Measurements from ENCODE around the gene SNRNP70. TPM values are rescaled to one million over a fixed set of nuclear protein-coding genes. Genes with fewer than 3 reads are reported as not detected.

The SNRNP70 gene
- polyA plus RNA-seq, 1 donor (not counting 4 experiments of a cell fraction or from before 2014, with no cell fraction given): 149 TPM

DNA sequence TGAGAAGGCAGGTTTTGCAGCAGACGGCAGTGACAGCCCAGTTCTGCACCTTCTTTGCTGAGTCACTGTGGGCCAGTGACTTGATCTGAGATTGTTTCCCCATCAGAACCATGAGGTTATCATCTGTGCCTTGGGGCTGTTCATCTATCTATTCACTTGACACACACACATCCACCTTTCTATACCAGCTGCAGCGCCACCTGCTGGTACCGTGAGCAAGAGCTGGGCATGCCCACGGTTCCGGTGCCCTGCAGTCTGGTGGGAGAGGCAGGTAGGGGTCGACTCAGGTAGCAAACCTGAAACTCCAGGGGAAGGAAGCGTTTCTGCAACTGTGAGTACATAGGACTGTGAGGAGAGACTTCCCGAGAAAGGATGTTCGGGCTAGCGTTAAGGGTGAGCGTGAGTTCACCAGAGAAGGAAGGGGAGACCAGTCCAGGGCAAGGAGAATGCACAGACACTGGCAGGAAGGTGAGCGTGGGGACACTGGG lies 21.4 kb downstream of the SNRNP70 start:
- Histone ChIP-seq H3K4me2 (ENCODE audit: control insufficient read depth, extremely low read depth, insufficient read depth, low read depth, low read length) (no peak overlapping the region), H3K9me3 (ENCODE audit: control insufficient read depth, low read depth, low read length) (no peaks in the 10 kb centered on the region), H3K36me3 (ENCODE audit: control insufficient read depth in 2 of 2, extremely low read depth in 1 of 2, insufficient read depth in 2 of 2, low read length in 2 of 2) (peaks cover 32 to 36% of the 10 kb centered on the region in 2 experiments), H3K9ac (ENCODE audit: control insufficient read depth, extremely low read depth, insufficient read depth, low read length) (no peak overlapping the region), H3K4me1 (ENCODE audit: control insufficient read depth, extremely low read depth, insufficient read depth, low read length) (peaks cover 2% of the 10 kb centered on the region), H3K27ac (ENCODE audit: control insufficient read depth, insufficient read depth, low read length) (no peak overlapping the region), H3K4me3 (ENCODE audit: control insufficient read depth in 2 of 3, extremely low read depth in 1 of 3, insufficient read depth in 2 of 3, low read depth in 1 of 3, low read length in 3 of 3) (no peak overlapping the region), H2AFZ (ENCODE audit: control insufficient read depth, low read length) (no peak overlapping the region), H4K20me1 (ENCODE audit: control insufficient read depth, extremely low read depth, insufficient read depth, low read length) (peaks cover 18% of the 10 kb centered on the region), H3K9me1 (ENCODE audit: control insufficient read depth, extremely low read depth, insufficient read depth, low read length) (no peaks in the 10 kb centered on the region), H3K79me2 (ENCODE audit: control insufficient read depth, insufficient read depth, low read length) (peaks cover 10% of the 10 kb centered on the region), H3K27me3 (ENCODE audit: control insufficient read depth, extremely low read depth, insufficient read depth, low read length) (no peaks in the 10 kb centered on the region)
- no peak for TF ChIP-seq EZH2 (IDR thresholded peaks at IDR 0.05; ENCODE audit: low read length)
- TF ChIP-seq, protein P1, sequence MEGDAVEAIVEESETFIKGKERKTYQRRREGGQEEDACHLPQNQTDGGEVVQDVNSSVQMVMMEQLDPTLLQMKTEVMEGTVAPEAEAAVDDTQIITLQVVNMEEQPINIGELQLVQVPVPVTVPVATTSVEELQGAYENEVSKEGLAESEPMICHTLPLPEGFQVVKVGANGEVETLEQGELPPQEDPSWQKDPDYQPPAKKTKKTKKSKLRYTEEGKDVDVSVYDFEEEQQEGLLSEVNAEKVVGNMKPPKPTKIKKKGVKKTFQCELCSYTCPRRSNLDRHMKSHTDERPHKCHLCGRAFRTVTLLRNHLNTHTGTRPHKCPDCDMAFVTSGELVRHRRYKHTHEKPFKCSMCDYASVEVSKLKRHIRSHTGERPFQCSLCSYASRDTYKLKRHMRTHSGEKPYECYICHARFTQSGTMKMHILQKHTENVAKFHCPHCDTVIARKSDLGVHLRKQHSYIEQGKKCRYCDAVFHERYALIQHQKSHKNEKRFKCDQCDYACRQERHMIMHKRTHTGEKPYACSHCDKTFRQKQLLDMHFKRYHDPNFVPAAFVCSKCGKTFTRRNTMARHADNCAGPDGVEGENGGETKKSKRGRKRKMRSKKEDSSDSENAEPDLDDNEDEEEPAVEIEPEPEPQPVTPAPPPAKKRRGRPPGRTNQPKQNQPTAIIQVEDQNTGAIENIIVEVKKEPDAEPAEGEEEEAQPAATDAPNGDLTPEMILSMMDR (optimal IDR thresholded peaks at IDR 0.05 in 1 of 3, IDR thresholded peaks at IDR 0.05 in 1 of 3, conservative IDR thresholded peaks at IDR 0.05 in 1 of 3; ENCODE audit: extremely low read depth in 1 of 3, insufficient read depth in 2 of 3, low read length in 3 of 3): peak; percentile 91 to 99 (median 98)
- dilution Hi-C loops (cut with MboI; ENCODE audit: extremely low pct_ligation_motif_present, low sequenced_read_pairs): no loop called here
- FAIRE-seq (peak; percentile 96), DNase-seq (ENCODE audit: low read depth, low spot score) (peak; percentile 71)

DNA sequence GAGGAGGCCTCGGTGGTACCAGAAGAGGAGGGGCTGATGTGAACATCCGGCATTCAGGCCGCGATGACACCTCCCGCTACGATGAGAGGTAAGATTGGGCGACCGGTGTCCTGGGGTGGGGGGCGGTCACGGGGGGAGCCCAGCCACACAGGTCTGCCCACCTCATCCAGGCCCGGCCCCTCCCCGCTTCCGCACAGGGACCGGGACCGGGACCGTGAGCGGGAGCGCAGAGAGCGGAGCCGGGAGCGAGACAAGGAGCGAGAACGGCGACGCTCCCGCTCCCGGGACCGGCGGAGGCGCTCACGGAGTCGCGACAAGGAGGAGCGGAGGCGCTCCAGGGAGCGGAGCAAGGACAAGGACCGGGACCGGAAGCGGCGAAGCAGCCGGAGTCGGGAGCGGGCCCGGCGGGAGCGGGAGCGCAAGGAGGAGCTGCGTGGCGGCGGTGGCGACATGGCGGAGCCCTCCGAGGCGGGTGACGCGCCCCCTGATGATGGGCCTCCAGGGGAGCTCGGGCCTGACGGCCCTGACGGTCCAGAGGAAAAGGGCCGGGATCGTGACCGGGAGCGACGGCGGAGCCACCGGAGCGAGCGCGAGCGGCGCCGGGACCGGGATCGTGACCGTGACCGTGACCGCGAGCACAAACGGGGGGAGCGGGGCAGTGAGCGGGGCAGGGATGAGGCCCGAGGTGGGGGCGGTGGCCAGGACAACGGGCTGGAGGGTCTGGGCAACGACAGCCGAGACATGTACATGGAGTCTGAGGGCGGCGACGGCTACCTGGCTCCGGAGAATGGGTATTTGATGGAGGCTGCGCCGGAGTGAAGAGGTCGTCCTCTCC lies 22.6 kb downstream of the SNRNP70 start:
- TF ChIP-seq, protein P1 (optimal IDR thresholded peaks at IDR 0.05 in 1 of 3, IDR thresholded peaks at IDR 0.05 in 1 of 3, conservative IDR thresholded peaks at IDR 0.05 in 1 of 3; ENCODE audit: extremely low read depth in 1 of 3, insufficient read depth in 2 of 3, low read length in 3 of 3): no peak
- no peak for TF ChIP-seq EZH2 (IDR thresholded peaks at IDR 0.05; ENCODE audit: low read length)
- Histone ChIP-seq H3K27ac (ENCODE audit: control insufficient read depth, insufficient read depth, low read length) (no peak overlapping the region), H3K4me2 (ENCODE audit: control insufficient read depth, extremely low read depth, insufficient read depth, low read depth, low read length) (no peak overlapping the region), H3K4me3 (ENCODE audit: control insufficient read depth in 2 of 3, extremely low read depth in 1 of 3, insufficient read depth in 2 of 3, low read depth in 1 of 3, low read length in 3 of 3) (no peak overlapping the region), H3K4me1 (ENCODE audit: control insufficient read depth, extremely low read depth, insufficient read depth, low read length) (peaks cover 2% of the 10 kb centered on the region), H3K27me3 (ENCODE audit: control insufficient read depth, extremely low read depth, insufficient read depth, low read length) (no peaks in the 10 kb centered on the region), H2AFZ (ENCODE audit: control insufficient read depth, low read length) (no peak overlapping the region), H3K9ac (ENCODE audit: control insufficient read depth, extremely low read depth, insufficient read depth, low read length) (no peak overlapping the region), H3K9me3 (ENCODE audit: control insufficient read depth, low read depth, low read length) (no peaks in the 10 kb centered on the region), H3K79me2 (ENCODE audit: control insufficient read depth, insufficient read depth, low read length) (peaks cover 8% of the 10 kb centered on the region), H4K20me1 (ENCODE audit: control insufficient read depth, extremely low read depth, insufficient read depth, low read length) (peaks cover 18% of the 10 kb centered on the region), H3K9me1 (ENCODE audit: control insufficient read depth, extremely low read depth, insufficient read depth, low read length) (no peaks in the 10 kb centered on the region), H3K36me3 (ENCODE audit: control insufficient read depth in 2 of 2, extremely low read depth in 1 of 2, insufficient read depth in 2 of 2, low read length in 2 of 2) (peaks cover 29 to 36% of the 10 kb centered on the region in 2 experiments)
- DNase-seq (ENCODE audit: low read depth, low spot score): no peak
- FAIRE-seq: no peak
- dilution Hi-C loops (cut with MboI; ENCODE audit: extremely low pct_ligation_motif_present, low sequenced_read_pairs): no loop called here

Data from keratinocyte (primary cell).